ENCODE data around the gene ZNF23. TPM values are rescaled to one million over a fixed set of nuclear protein-coding genes. Genes with fewer than 3 reads are reported as not detected.

The ZNF23 gene
- total RNA-seq, 4 donors from 2014 or later: 2.5 to 7.4 (median 3.4) TPM

- intact Hi-C loops (cut with DNase I): no loop called here
- Histone ChIP-seq H3K4me1 (no peaks in the 10 kb centered on the region), H3K36me3 (peaks cover 0 to 56% (median 0%) of the 10 kb centered on the region in 3 donors), H3K4me3 (no peak overlapping the region), H3K9me3 (no peaks in the 10 kb centered on the region), H3K27me3 (no peaks in the 10 kb centered on the region), H3K27ac (no peak overlapping the region)
- 75 to 92% methylated on average over 2 of the region's 2 CpGs for WGBS, 2 donors
- TF ChIP-seq CTCF (IDR thresholded peaks at IDR 0.05) (no peak), POLR2A (IDR thresholded peaks at IDR 0.05) (no peak)
- DNase-seq: no peak
These were observed 10.9 kb upstream of the ZNF23 start for GRCh38 chr16:71472931-71473330.

- no peak for DNase-seq
- Histone ChIP-seq H3K27me3 (no peaks in the 10 kb centered on the region), H3K4me1 (no peaks in the 10 kb centered on the region), H3K27ac (no peak overlapping the region), H3K36me3 (peaks cover 0 to 48% (median 0%) of the 10 kb centered on the region in 3 donors), H3K9me3 (no peaks in the 10 kb centered on the region), H3K4me3 (no peak overlapping the region)
- TF ChIP-seq POLR2A (IDR thresholded peaks at IDR 0.05): no peak
- TF ChIP-seq CTCF (IDR thresholded peaks at IDR 0.05): no peak
- intact Hi-C loops (cut with DNase I): no loop called here
- 77 to 83% methylated on average over 2 of the region's 2 CpGs for WGBS, 2 donors
These were observed 10.0 kb upstream of the ZNF23 start for GRCh38 chr16:71472051-71472450.

- TF ChIP-seq POLR2A (IDR thresholded peaks at IDR 0.05) (no peak), CTCF (IDR thresholded peaks at IDR 0.05) (no peak)
- intact Hi-C loops (cut with DNase I): no loop called here
- Histone ChIP-seq H3K4me3 (no peak overlapping the region), H3K4me1 (peaks cover 0 to 4% (median 0%) of the 10 kb centered on the region in 3 donors), H3K9me3 (no peaks in the 10 kb centered on the region), H3K36me3 (peaks cover 0 to 9% (median 0%) of the 10 kb centered on the region in 3 donors), H3K27me3 (no peaks in the 10 kb centered on the region), H3K27ac (no peak overlapping the region)
- WGBS, 2 donors: 15 to 37% methylated on average over 2 to 8 of the region's 9 CpGs
- DNase-seq: no peak
These were observed 5.8 kb upstream of the ZNF23 start for GRCh38 chr16:71467810-71468209.

GRCh38 chr16:71464231-71464630, 2.2 kb upstream of the ZNF23 start:
- no peak overlapping the region for H3K4me3 ChIP-seq
- 62 to 65% methylated on average over 1 of the region's 1 CpG for WGBS, 2 donors
- no peaks in the 10 kb centered on the region for H3K36me3 ChIP-seq
- H3K27me3 ChIP-seq: no peaks in the 10 kb centered on the region
- no peak overlapping the region for H3K27ac ChIP-seq
- DNase-seq: no peak
- H3K4me1 ChIP-seq: peaks cover 0 to 32% (median 7%) of the 10 kb centered on the region in 3 donors
- no peaks in the 10 kb centered on the region for H3K9me3 ChIP-seq
- intact Hi-C loops (cut with DNase I): no loop called here
- TF ChIP-seq CTCF (IDR thresholded peaks at IDR 0.05): no peak
- TF ChIP-seq POLR2A (IDR thresholded peaks at IDR 0.05): no peak

GRCh38 chr16:71460941-71461340, 1.1 kb downstream of the ZNF23 start:
- peak overlapping the region in 2 of 4 donors; percentile 89 to 94 for H3K4me3 ChIP-seq
- no peaks in the 10 kb centered on the region for H3K27me3 ChIP-seq

More at GRCh38 chr16:71460941-71461340, 1.1 kb downstream of the ZNF23 start:
- no peak for DNase-seq
- intact Hi-C loops (cut with DNase I): no loop called here
- H3K36me3 ChIP-seq: peaks cover 0 to 15% (median 0%) of the 10 kb centered on the region in 3 donors
- TF ChIP-seq POLR2A (IDR thresholded peaks at IDR 0.05) (no peak), CTCF (IDR thresholded peaks at IDR 0.05) (no peak)
- H3K4me1 ChIP-seq: peaks cover 0 to 32% (median 7%) of the 10 kb centered on the region in 3 donors
- WGBS, 2 donors: 94% methylated on average over 1 of the region's 1 CpG
- no peaks in the 10 kb centered on the region for H3K9me3 ChIP-seq
- no peak overlapping the region for H3K27ac ChIP-seq
